Stimulated activated CD8-positive, alpha-beta memory T cell treated with anti-CD3 and anti-CD28 coated beads, Interleukin-2, amount 100 ng/mL, for 1 hour (primary cell): ENCODE measurements around the gene KRTAP20-4.

Experiments
- DNase-seq, 2 donors: peaks; one replicate each; pipeline ENCODE4 v3.0.0-alpha.2; 2020; ENCODE audit warnings: low read depth in 2 of 2

The KRTAP20-4 gene

DNA sequence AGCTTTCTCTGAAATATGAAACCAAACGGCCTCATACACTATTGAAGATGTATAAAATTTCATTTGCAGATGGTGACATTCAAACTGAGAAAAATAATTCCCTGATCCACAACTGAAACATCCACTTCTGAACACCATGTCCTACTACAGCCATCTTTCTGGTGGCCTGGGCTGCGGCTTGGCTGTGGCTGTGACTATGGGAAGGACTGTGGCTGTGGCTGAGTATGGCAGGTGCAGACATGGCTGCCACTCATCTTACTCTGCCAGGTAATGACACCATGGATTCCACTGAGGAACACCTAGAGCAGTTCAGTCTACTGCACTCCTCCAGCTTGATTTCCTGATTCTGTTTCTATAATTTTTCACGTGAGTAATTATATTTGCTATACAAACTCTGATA lies at the start of gene KRTAP20-4:
TSS of gene KRTAP20-4 (plus strand) at position 106 of the 400 bp plus-strand sequence.
- DNase-seq: no peak

DNA sequence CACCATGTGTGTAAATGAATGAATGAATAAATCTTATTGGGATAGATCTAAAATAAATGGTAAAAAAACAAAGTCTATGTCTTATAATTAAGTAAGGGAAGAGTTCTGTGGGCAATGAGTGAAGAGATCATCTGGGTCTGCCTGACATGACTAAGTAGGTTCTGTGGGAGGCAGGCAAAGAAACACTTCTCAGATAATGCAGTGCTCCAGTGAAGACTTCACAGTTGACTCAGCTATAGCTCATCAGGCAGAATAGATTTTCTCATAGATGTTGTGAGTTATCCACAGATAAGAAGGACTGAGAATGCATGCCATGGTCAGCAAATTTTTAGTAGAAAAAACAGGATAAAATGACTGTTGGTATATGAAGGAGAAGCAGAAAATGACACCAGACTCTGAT lies 42.7 kb upstream of the KRTAP20-4 start:
- DNase-seq: no peak

DNA sequence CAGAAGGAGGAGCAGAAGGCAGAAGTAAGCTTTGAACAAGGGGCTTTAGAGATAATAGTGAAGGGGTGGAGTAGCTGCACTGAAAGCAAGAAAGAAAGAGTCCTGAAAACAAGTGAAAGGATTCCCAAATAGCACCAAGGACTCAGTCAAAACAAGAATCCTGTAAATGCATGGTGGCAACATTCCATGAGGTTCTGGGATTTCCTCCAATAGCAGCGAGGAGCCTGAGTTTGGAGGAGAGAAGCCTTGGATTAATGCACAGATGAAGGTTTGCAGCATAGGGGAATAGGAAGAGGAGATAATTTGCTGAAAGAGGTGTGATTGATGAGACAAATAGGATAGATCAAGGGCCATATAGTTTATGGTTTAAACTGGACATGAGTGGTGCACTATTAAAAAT lies 41.1 kb upstream of the KRTAP20-4 start:
- DNase-seq: no peak

DNA sequence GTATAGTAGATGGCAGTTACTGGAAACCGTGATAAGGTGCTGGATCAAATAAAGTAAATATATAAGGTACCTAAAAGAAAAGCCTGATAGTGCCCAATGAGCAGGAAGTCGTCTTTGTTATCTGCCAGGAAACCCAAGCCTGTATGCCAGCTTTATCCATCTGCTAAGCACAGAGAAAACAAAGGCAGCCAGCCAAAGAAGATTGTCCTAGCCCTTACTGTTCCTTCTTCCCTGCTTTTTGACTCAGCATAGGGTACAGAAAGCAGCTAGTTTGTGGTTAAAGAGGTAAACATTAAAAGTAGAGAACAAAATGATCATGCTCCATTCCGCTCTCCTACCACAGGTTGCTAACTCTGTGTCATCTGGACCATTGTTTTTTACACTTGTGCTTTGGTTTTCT lies 40.3 kb upstream of the KRTAP20-4 start:
- DNase-seq: no peak

DNA sequence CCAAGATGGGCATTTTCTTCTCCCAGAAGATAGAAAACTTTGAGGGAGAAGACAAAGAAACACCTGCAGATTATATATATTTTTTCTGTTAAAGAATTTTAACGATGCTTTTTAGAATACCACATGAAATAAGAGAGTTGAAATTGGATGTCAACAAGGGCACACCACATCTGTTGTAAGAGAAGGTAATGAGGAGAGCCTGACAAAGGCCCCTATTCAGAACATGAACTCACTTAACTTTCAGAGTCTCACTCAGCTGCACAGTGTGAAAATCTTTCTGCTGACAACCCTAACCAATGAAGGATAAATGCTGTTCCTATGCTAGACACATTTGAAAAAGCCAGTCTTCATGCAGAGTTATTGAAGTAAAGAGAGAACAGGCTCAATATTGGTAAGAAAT lies 37.6 kb upstream of the KRTAP20-4 start:
- no peak for DNase-seq

DNA sequence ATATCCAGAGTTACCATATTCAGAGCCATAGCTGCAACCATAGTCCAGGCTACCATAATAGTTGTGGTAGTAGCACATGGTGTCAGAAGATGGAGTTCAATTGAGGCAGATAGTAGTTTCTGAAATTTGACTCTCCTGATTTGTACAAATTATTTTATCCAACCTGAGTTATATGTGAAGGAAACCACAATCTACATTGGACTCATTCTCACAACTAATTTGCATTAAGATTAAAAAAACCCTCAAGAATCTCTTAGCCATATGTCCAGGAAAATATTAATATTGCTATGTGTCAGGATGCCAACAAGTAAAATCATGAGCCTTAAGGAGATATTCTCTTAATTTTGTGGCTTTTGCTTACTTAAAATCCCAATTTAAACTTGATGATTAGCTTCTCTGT lies 30.1 kb upstream of the KRTAP20-4 start, which contains the start of gene KRTAP22-2:
TSS of gene KRTAP22-2 (minus strand) at position 101 of the 400 bp plus-strand sequence.
- no peak for DNase-seq

DNA sequence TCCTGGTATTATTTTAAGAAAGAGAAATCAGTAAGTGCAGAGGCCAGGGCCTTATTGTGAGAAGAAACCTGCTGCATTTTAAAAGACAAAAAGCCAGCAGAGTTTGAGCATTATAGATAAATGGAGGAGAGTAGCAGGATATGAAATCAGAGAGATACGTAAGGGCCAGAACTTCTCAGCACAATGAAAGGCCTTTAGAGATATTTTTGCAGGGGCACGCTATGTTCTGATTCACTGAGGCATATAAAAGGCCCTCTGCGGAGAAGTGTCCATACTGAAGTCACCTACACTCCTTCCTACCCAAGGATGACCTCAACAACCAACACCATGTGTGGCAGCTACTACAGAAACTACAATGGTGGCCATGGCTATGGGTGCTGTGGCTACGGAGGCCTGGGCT lies 28.3 kb upstream of the KRTAP20-4 start, which contains the start of gene KRTAP6-3:
TSS of gene KRTAP6-3 (plus strand) at position 301 of the 400 bp plus-strand sequence. CDS start at position 307, 6 bp downstream.
- no peak for DNase-seq

DNA sequence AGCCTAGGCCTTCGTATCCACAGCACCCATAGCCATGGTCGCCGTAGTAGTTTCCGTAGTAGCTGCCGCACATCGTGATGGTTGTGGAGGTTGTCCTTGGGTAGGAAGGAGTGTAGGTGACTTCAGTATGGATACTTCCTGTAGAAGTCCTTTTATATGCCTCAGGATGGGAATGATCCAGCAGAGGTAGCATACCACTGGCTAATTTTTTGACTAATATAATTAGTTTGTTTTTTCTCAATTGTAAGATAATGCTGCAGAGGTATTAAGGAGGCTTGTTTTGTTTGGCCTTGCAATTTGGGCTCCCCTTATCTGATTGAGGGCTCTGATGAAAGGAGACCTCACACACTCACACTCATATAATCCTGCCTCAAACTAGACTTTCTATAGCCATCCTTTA lies 21.6 kb upstream of the KRTAP20-4 start, which contains the start of gene KRTAP6-2:
TSS of gene KRTAP6-2 (minus strand) at position 101 of the 400 bp plus-strand sequence. CDS start at position 73, 28 bp downstream.
- DNase-seq: no peak

DNA sequence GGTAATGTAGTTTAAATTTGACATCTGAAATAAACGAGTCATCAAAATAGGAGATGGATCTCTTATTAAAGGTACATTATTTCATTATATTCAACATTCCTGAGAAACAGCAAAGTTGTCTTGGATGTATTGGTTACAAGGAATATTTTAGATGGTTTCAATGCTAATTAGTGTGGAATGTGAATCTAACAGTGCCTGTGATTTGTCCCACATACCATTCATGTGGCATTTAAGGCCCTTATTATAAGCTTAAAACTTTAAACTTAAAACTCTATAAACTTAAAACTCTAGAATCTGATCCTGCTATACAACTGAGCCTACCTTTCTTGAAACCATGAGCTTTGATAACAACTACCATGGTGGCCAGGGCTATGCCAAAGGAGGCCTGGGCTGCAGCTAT lies 19.6 kb upstream of the KRTAP20-4 start, which contains the start of gene KRTAP22-1:
TSS of gene KRTAP22-1 (plus strand) at position 301 of the 400 bp plus-strand sequence.
- DNase-seq: no peak

DNA sequence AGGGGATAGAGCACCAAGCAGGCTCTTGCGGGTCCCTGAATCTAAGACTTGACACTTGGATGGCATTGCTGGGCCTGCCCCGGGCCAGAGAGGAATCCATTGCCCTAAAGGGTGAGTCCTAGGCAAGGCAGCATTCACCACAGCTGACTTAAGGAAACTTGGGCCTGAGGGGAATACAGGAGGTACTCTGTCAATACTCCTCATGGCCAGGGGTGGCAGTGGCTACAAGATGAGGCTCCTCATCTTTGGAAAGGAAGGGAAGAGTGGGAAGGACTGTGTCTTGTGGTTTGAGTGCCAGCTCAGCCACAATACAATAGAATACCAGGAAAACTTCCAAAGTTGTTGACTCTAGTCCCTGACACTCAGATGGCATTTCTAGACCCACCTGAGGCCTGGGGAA lies 14.5 kb upstream of the KRTAP20-4 start:
- DNase-seq: no peak

DNA sequence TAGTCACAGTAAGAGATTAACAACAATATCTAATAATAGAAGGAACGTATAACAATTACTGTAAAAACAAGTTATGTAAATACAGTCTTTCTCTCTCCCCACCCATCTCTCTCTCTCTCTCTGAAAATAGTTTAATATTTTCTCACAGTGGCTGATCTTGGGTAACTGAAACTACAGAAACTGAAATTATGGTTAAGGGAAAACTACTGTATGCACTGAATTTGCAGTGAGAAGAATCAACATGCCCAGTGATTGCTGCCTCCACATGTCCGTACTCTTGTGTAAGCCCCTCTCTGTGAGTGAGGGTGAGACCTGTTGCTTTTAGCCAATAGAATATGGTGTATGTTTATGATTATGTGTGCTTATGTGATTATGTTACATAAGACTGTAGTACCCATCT lies 8.3 kb upstream of the KRTAP20-4 start:
- no peak for DNase-seq

DNA sequence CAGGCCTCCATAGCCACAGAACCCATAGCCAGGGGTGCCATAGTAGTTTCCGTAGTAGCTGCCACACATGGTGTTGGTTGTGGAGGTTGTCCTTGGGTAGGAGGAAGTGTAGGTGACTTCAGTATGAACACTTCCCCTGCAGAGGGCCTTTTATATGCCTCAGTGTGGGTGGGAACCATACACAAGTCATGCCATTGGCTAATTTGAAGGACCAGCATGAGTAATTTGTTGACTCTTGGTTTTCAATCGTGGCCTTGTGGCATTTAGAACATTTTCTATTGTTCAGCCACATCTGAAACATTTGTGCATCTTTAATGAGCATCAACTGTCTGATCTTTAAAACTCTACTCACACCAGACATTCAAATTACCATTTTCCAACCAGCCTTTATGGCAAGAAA lies 6.6 kb upstream of the KRTAP20-4 start, which contains the start of gene KRTAP6-1:
TSS of gene KRTAP6-1 (minus strand) at position 95 of the 400 bp plus-strand sequence. CDS start at position 69, 26 bp downstream.
- no peak for DNase-seq

DNA sequence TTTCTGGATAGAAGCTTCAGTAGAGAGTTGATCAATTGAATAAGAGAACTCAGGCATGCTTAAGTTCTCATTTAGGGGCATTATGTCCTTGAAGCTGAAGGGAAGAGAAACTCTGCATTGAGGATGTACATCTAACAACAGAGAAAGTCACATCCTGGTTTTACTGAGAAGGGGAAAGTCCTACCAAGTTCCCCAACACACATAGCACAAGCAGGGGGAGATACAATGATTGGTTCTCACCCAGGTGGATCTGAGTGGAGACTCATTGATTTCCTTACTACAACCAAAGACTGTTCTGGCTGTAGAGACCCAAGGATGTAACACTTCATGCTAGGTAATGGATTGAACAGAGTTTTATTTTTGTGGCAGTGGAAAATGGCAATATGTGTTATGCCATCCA lies 5.2 kb upstream of the KRTAP20-4 start:
- DNase-seq: no peak

DNA sequence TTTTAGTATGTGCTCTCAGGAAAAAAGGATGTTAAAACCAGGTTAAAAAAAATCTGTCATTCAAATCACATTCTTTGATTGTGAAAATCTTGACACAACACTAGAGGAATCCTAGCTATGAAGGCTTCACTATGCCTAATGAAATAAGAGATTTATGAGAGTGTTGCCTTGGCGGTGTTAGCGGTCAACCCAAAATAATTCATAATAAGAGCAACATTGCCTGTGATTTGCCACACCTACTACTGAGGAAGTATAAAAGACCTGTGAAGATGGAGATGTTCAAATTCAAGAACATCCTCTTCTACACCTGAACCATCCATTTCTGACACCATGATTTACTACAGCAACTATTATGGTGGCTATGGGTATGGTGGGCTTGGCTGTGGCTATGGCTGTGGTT lies 4.3 kb upstream of the KRTAP20-4 start, which contains the start of gene KRTAP20-1:
TSS of gene KRTAP20-1 (plus strand) at position 301 of the 400 bp plus-strand sequence. CDS start at position 331, 30 bp downstream.
- no peak for DNase-seq

DNA sequence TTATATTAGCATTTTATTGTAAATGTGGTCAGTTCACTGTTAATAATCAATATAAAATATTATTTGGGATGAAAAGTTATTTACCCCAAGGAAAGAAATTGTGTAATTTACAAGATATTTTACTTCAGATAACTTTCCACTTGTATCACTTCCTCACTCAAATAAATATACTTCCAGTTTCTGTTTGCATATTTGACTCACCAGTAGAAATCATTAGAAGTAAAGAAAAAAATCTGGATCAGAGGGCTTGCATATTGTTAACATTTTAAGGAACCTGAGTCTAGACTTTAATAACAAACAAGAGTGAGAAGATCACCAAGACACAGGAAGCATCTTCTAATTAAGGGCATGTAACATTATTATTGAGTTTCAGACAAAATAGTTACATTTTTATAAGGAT lies 347 bp upstream of the KRTAP20-4 start:
- DNase-seq: no peak

DNA sequence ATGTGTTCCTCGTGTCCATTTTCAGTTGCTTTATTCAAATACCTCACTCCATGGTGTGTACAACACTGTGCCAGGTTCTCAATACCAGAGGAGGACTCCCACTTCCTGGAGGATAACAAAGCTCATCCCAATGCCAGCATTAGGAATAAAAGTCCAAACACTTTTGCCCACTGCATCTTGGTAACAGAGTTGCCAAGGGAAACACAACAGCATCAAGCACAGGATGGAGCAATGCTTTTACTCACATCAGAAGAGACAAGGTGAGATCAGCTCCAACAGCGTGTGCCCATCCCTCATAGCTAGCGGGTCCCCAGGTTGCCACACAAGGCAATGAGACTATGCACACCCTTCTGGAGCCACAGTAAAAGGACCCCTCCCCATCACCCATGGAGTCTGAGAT lies 2.9 kb downstream of the KRTAP20-4 start:
- DNase-seq: no peak

DNA sequence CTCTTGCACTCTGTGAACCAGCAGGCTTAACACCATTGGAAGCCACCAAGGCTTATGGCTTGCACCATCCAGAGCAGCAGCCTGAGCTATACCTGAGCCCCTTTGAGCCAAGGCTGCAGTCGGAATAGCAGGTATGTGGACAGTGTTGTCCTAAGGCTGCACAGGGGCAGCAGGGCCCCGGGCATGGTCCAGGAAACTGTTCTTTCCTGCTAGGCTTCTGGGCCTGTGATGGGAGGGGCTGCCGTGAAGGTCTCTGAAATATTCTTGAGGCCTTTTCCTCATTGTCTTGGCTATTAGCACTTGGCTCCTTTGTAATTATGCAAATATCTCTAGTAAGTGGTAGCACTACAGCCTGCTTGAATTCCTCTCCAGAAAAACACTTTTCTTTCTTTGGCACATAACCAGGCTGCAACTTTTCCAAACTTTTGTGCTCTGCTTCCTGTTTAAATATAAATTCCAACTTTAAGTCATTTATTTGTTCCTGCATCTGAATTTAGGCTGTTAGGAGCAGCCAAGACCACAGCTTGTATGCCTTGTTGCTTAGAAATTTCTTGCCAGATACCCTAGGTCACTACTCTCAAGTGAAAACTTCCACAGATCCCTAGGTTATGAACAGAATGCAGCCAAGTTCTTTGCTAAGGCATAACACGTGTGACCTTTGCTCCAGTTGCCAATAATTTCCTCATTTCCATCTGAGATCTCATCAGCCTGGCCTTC lies 5.2 kb downstream of the KRTAP20-4 start:
- no peak for DNase-seq

DNA sequence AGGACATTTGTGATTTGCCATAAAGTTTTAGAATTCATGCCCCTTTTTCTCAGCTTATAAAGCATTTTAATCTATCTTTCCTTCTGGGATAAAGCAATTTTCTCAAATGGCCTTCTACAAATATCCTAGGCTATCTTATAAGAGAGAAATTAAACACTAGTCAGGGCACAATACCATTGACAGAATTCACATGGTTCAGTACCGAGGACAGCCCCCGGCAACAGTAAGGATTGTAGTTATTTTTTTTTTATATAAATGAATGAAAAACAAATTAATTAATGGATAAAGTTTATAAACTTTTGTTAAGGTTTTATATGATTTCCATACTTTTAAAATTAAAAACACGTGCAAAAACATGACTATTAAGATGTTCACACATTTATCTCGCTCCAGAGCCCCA lies 7.7 kb downstream of the KRTAP20-4 start:
- DNase-seq: no peak

DNA sequence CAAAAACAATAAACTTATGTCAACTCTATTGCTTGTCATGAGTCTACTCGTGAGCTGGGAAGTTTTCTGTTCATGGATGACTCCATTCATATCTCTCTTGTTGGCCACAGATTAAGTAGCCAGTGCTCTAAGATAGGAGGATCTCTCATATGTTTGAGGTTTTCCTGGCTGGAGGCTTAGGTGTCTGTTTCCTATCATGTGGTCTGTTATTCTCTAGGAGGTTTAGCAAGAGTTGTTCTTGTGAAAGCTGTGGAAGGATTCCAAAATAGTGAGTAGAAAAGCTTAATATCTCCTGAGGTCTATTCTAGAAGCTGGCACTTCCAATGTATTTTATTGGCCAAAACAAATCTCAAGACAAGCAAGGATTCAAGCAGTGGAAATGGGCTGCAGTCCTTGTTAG lies 8.8 kb downstream of the KRTAP20-4 start:
- no peak for DNase-seq

DNA sequence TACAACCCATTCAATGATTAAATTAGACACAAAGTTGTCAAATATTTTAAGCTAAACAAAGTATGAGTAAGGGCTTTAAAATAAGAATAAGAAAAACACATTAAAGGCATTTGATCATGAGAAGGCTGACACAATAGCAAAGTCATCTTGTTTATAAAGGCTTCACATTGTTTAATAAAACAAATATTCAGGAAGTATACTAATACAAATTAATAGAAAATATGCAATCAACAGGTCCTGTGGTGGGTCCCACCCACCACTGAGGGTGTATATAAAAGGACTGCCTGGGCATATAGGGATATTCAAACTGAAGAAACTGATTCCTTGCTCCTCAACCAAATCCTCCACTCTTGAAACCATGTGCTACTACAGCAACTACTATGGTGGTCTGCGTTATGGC lies 14.5 kb downstream of the KRTAP20-4 start, which contains the start of gene KRTAP20-2:
TSS of gene KRTAP20-2 (plus strand) at position 301 of the 400 bp plus-strand sequence. CDS start at position 359, 58 bp downstream.
- DNase-seq: no peak

DNA sequence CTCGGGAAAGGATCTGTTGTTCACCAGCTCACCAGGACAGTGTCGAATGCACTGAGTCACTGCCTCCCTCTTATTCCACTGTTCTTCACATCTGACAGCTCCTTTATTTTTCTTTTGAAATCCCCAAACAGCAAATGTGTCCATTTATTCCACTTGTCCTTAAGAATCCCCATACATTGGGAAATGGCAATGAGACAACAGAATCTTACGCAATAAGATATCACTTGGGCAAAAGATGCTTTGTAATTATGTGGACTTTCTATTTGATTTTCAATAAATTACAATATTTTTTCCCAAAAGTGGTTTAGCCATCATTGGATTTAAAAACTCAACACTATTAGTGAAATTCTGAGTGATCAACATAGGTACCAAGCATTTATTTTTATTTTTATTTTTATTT lies 18.3 kb downstream of the KRTAP20-4 start:
- no peak for DNase-seq

DNA sequence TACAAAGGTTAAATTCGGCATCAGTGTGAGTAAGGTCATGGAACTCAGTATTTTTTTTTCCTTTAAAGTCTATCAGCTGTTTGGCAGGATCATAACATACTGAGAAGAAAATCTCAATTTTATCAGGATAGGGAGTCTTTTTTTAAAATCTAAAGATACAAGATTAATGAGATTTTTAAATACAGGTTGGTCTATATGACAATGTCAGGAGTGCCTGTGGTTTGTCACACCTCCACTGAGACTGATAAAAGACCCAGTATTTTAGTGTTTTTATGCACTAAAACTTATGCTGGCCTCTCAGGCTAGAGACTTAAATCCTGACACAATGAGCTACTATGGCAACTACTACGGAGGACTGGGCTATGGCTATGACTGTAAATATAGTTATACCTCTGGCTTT lies 22.1 kb downstream of the KRTAP20-4 start, which contains the start of gene KRTAP20-3:
TSS of gene KRTAP20-3 (plus strand) at position 301 of the 400 bp plus-strand sequence.
- DNase-seq: no peak

DNA sequence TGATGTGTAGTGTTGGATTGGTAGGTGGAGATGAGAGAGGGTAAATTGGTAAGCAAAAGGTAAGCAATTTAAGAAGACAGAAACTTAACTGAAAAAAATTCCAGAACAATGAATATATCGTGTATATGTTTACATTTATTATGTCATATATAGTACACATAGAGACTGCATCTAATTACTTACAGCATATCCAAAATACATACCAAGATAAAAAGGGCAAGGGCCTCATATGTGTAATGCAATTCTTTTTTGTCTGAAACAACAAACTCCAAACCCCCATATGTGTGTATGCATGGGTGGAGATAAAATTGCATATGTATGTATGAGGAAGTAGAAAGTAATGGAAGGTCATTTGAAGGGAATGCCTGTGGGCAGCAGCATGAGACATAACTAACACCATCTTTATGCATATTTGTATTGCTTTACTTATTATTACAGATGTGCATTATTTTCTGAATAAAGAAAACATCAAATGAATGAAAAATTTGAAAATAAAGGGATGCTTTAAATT lies 26.5 kb downstream of the KRTAP20-4 start:
- no peak for DNase-seq
